ENCODE data around the gene IFNLR1. TPM values are rescaled to one million over a fixed set of nuclear protein-coding genes. Genes with fewer than 3 reads are reported as not detected.

Gene IFNLR1
- 1 to 10 TPM; 3.4 to 8.3 (median 4.0) TPM for total RNA-seq
- long read RNA-seq, partial matches to known transcripts: 0 of 1 reads
- long read RNA-seq, other reads (novel, unspliced or antisense): 1 of 1 reads

GRCh38 chr1:24186993-24187790 is at the start of gene IFNLR1:
IFNLR1 (minus strand) TSS chr1:24187289; CDS start chr1:24187248, 41 bp downstream.
- Histone ChIP-seq H3K4me3 (peak within 1 kb of the TSS; percentile 64 to 82 (median 68)), H3K4me1 (peaks cover 0 to 57% (median 23%) of the 10 kb centered on the region in 4 donors), H3K36me3 (no peaks in the 10 kb centered on the region), H3K27ac (peak within 1 kb of the TSS; percentile 56 to 96 (median 95)), H3K9me3 (no peaks in the 10 kb centered on the region), H3K27me3 (no peaks in the 10 kb centered on the region)
- TF ChIP-seq POLR2A (IDR thresholded peaks at IDR 0.05) (peak; percentile 54), CTCF (IDR thresholded peaks at IDR 0.05) (no peak)
- under 1% methylated on average over 33 of the region's 74 CpGs for WGBS (ENCODE audit: insufficient coverage, low coverage, low lambda C conversion rate, missing lambda C conversion rate)
- ATAC-seq (peak; percentile 77 to 93 (median 80)), DNase-seq (peak; percentile 86 to 93 (median 86))
- intact Hi-C loops (cut with DNase I): no loop called here

GRCh38 chr1:24235921-24236788 is 49.1 kb upstream of the IFNLR1 start:
- H3K36me3 ChIP-seq: no peaks in the 10 kb centered on the region
- ATAC-seq: peak in 1 of 4 donors; percentile 20
- H3K27me3 ChIP-seq: no peaks in the 10 kb centered on the region
- no peak overlapping the region for H3K27ac ChIP-seq
- 57% methylated on average over 8 of the region's 17 CpGs for WGBS (ENCODE audit: insufficient coverage, low coverage, low lambda C conversion rate, missing lambda C conversion rate)
- intact Hi-C loops (cut with DNase I): no loop called here
- no peaks in the 10 kb centered on the region for H3K9me3 ChIP-seq
- peaks cover 0 to 7% (median 0%) of the 10 kb centered on the region in 4 donors for H3K4me1 ChIP-seq
- TF ChIP-seq CTCF (IDR thresholded peaks at IDR 0.05) (no peak), POLR2A (IDR thresholded peaks at IDR 0.05) (no peak)
- DNase-seq: no peak
- H3K4me3 ChIP-seq: no peak overlapping the region

- Histone ChIP-seq H3K4me3 (no peak overlapping the region), H3K27me3 (no peaks in the 10 kb centered on the region), H3K9me3 (no peaks in the 10 kb centered on the region), H3K36me3 (no peaks in the 10 kb centered on the region), H3K27ac (no peak overlapping the region), H3K4me1 (peaks cover 0 to 7% (median 0%) of the 10 kb centered on the region in 4 donors)
- no peak for TF ChIP-seq CTCF (IDR thresholded peaks at IDR 0.05)
- no peak for TF ChIP-seq POLR2A (IDR thresholded peaks at IDR 0.05)
- 75% methylated on average over 7 of the region's 9 CpGs for WGBS (ENCODE audit: insufficient coverage, low coverage, low lambda C conversion rate, missing lambda C conversion rate)
- ATAC-seq (no peak), DNase-seq (no peak)
- intact Hi-C loops (cut with DNase I): no loop called here
Measured at GRCh38 chr1:24233684-24234600, 46.9 kb upstream of the IFNLR1 start.

- Histone ChIP-seq H3K4me3 (no peak overlapping the region), H3K9me3 (no peaks in the 10 kb centered on the region), H3K4me1 (peaks cover 0 to 4% (median 0%) of the 10 kb centered on the region in 4 donors), H3K27ac (no peak overlapping the region), H3K27me3 (no peaks in the 10 kb centered on the region), H3K36me3 (no peaks in the 10 kb centered on the region)
- intact Hi-C loops (cut with DNase I): no loop called here
- TF ChIP-seq CTCF (IDR thresholded peaks at IDR 0.05): no peak
- no peak for TF ChIP-seq POLR2A (IDR thresholded peaks at IDR 0.05)
- WGBS (ENCODE audit: insufficient coverage, low coverage, low lambda C conversion rate, missing lambda C conversion rate): 96% methylated on average over 3 of the region's 3 CpGs
- no peak for DNase-seq
- ATAC-seq: no peak
Measured at GRCh38 chr1:24231701-24232100, 44.6 kb upstream of the IFNLR1 start.
